Posterior vena cava (tissue), 2 donors: ENCODE data around the gene TTC13. TPM values are rescaled to one million over a fixed set of nuclear protein-coding genes. Genes with fewer than 3 reads are reported as not detected.

ENCODE experiments used
- DNase-seq: peaks from one replicate; pipeline ENCODE4 v3.0.0-alpha.2; 2020; ENCODE audit warnings: low spot score
- intact Hi-C, 2 donors: fragments of 100-400 bp; cut with DNase I; formaldehyde crosslinking; loops; one replicate each; pipeline versions ENCODE4 v1.14.1 to v1.14.2; 2022 to 2023
- total RNA-seq, 2 donors: library from RNA; stranded (reverse); fragmentation: NEBNext Ultra II Directional; extraction: Animal tissue kit (Norgen Biotek cat#: 25700); gene quantifications; one replicate each; pipeline ENCODE4 v1.2.1, GENCODE V29; 2021
- donor health status: DM: yes; HTN: yes; CAD: no.
- donor health status: DM: yes; HTN: yes; CAD: no.

Gene TTC13
- total RNA-seq, 2 donors from 2014 or later: 13.7 to 17.4 TPM

- DNase-seq: no peak
- intact Hi-C loops: no loop called here
Observed at GRCh38 chr1:230964896-230965295, 13.8 kb downstream of the TTC13 start.

GRCh38 chr1:230958370-230958769, 20.3 kb downstream of the TTC13 start:
- DNase-seq: no peak
- intact Hi-C loops: no loop called here

- DNase-seq: no peak
- intact Hi-C loops: no loop called here
Observed at GRCh38 chr1:230957580-230957989, 21.1 kb downstream of the TTC13 start.

- intact Hi-C loops: no loop called here
Observed at GRCh38 chr1:230950404-230950803, 28.3 kb downstream of the TTC13 start.

GRCh38 chr1:230948903-230949302, 29.8 kb downstream of the TTC13 start:
- intact Hi-C loops: loop anchor here in 1 of 2 donors (1.0 kb wide), 1 partner anchor 33 kb away; no protein-coding TSS in a partner anchor
- DNase-seq: no peak

More at GRCh38 chr1:230950404-230950803, 28.3 kb downstream of the TTC13 start:
- no peak for DNase-seq

- DNase-seq: no peak
- intact Hi-C loops: no loop called here
Observed at GRCh38 chr1:230948301-230948700, 30.4 kb downstream of the TTC13 start.

- intact Hi-C loops: no loop called here
- DNase-seq: no peak
Observed at GRCh38 chr1:230943048-230943593, 35.5 kb downstream of the TTC13 start.

GRCh38 chr1:230940848-230941247, 37.8 kb downstream of the TTC13 start:
- intact Hi-C loops: no loop called here
- no peak for DNase-seq

GRCh38 chr1:230939806-230940489, 38.7 kb downstream of the TTC13 start:
- intact Hi-C loops: loop anchor here in 1 of 2 donors (10.0 kb wide), 1 partner anchor 275 kb away; no protein-coding TSS in a partner anchor
- no peak for DNase-seq

- intact Hi-C loops: loop anchor here in 1 of 2 donors (10.0 kb wide), 1 partner anchor 276 kb away; no protein-coding TSS in a partner anchor
- no peak for DNase-seq
Observed at GRCh38 chr1:230938924-230939368, 39.7 kb downstream of the TTC13 start.

GRCh38 chr1:230937371-230937770, 41.3 kb downstream of the TTC13 start:
- no peak for DNase-seq
- intact Hi-C loops: loop anchor here in 1 of 2 donors (10.0 kb wide), 1 partner anchor 277 kb away; no protein-coding TSS in a partner anchor

GRCh38 chr1:230936475-230936874, 42.2 kb downstream of the TTC13 start:
- no peak for DNase-seq
- intact Hi-C loops: loop anchor here in 1 of 2 donors (10.0 kb wide), 1 partner anchor 278 kb away; no protein-coding TSS in a partner anchor

- DNase-seq: peak; percentile 38
Observed at GRCh38 chr1:230935852-230936251, 42.8 kb downstream of the TTC13 start.

GRCh38 chr1:230930986-230931385, 47.7 kb downstream of the TTC13 start:
- intact Hi-C loops: loop anchor here in 1 of 2 donors (10.0 kb wide), 1 partner anchor 284 kb away; no protein-coding TSS in a partner anchor
- no peak for DNase-seq

More at GRCh38 chr1:230935852-230936251, 42.8 kb downstream of the TTC13 start:
- intact Hi-C loops: loop anchor here in 1 of 2 donors (10.0 kb wide), 1 partner anchor 279 kb away; no protein-coding TSS in a partner anchor

- intact Hi-C loops: no loop called here
Observed at GRCh38 chr1:230926182-230926581, 52.5 kb downstream of the TTC13 start.

GRCh38 chr1:230925608-230926007, 53.1 kb downstream of the TTC13 start:
- no peak for DNase-seq
- intact Hi-C loops: no loop called here

More at GRCh38 chr1:230926182-230926581, 52.5 kb downstream of the TTC13 start:
- no peak for DNase-seq

GRCh38 chr1:230923176-230923575, 55.5 kb downstream of the TTC13 start:
- DNase-seq: no peak
- intact Hi-C loops: no loop called here

- no peak for DNase-seq
- intact Hi-C loops: no loop called here
Observed at GRCh38 chr1:230922620-230923019, 56.0 kb downstream of the TTC13 start.

- no peak for DNase-seq
- intact Hi-C loops: loop anchor here (5.0 to 10.0 kb wide), 2 partner anchors 54 to 122 kb away; partner anchors contain the start of gene C1orf198 (in 1 of the 2)
Observed at GRCh38 chr1:230919207-230919606, 59.5 kb downstream of the TTC13 start.
